AML-193 (cell line): ENCODE data around the gene RHOV.
A peak's percentile ranks its signal among the peaks of the same experiment; 100 is the strongest.

ENCODE experiments used
- DNase-seq, 2 experiments: peaks; one replicate each; lab custom pipeline; 2025; lab: John Stamatoyannopoulos, UW

The RHOV gene, protein sequence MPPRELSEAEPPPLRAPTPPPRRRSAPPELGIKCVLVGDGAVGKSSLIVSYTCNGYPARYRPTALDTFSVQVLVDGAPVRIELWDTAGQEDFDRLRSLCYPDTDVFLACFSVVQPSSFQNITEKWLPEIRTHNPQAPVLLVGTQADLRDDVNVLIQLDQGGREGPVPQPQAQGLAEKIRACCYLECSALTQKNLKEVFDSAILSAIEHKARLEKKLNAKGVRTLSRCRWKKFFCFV

DNA sequence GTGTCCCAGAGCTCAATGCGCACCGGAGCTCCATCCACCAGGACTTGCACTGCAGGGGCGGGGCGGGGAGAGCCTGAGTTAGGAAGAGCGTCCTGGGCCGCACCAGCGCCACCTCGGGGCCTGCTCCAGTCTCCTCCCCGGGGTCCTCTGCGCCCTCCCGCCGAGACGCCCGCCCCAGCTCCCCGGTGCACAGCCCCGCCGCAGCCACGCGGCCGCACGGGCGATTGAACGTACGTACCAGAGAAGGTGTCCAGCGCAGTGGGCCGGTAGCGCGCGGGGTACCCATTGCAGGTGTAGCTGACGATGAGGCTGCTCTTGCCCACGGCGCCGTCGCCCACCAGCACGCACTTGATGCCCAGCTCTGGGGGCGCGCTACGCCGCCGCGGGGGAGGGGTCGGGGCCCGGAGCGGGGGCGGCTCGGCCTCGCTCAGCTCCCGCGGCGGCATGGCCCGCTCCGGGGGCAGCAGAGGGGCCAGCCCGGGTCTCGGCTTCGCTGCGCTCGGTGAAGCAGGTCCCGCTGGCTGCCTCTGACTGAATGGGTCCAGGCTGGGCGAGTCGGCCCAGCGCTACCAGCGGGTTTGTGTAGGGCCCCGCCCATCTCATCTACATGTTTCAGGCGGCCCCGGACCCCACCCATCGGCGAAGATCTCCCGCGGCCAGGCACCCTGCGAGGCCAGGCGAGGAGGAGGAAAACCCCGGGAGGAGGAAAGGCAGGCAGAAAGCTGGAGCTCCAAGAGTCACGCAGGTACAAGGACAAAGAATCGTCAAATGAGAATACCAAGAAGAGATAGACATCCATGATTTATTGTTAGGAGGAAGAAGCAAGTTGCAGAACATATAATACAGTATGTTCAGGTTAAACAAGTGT, at the start of gene RHOV:
Gene RHOV, minus strand, starts transcription at position 541 of the 868 bp plus-strand sequence. Its CDS starts 95 bp downstream, at position 446.
- DNase-seq = peak; percentile 14 to 18

DNA sequence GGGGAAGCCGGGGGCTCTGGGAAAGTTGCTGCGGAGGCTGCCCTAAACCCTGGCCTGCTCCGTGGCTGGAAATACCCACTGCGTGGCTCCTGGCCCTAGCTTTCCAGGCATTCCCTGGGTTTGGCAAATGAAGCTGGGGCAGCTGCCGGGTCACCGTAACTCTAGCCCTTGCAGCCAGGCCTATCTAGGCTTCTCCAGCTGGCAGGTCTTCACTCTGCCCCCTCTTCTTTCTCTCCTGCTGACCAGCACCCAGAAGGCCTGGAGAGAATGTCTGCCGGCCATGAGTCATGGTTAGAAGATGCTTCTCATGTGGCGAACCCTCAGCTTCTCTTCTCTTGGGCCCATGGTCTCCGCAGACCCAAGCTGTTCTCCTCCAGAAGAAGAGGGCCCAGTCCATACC, 49.5 kb upstream of the RHOV start:
- no peak for DNase-seq

DNA sequence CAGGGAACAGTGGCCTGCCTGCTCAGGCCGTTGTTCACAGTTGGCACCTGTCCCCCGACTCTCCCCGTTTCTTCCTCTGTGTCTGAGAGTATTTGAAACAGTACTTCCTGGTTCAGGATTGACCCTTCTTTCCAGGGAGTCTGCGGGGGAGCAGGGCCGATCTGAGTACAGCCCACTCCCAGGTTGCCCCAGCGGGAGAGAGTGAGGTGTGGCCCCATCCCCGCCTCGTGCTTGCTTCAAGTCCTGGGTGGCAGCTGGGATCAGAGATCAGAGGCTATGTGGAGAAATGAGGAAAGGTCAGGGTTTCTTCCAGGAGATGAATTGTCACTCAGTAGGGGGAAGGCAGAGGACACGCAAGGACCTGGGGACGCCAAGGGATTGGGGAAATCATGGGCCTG, 48.6 kb upstream of the RHOV start:
- no peak for DNase-seq

DNA sequence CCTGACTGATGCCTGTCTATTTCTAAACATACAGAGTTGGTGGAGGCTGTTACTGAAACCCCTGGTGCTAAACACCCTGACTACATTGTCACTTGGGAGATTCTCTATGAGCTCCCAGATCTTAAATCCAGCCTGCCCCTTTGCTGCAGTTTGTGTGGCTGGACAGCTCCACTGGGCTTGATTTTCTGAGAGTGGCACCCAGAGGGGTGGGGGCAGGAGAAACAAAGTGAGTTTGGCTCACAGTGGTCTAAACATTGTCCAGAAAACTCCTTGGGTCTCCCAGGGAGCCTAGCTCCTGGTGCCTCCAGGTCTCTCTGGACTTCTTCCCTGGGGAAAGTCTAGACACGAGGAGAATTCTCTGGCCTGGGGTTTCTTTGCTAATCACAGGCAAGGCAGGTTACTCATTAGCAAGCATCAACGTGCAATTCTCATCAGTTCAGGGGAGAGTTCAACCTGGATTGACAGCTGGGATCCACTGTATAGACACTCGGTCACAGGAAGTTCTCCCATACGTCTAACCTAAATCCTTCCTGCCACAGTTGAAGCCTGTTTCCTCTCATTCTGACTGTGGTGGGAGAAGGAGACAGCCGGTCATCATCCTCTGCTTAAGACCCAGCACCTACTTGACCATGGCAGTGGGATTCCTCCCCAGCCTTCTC, 48.0 kb upstream of the RHOV start:
- no peak for DNase-seq

DNA sequence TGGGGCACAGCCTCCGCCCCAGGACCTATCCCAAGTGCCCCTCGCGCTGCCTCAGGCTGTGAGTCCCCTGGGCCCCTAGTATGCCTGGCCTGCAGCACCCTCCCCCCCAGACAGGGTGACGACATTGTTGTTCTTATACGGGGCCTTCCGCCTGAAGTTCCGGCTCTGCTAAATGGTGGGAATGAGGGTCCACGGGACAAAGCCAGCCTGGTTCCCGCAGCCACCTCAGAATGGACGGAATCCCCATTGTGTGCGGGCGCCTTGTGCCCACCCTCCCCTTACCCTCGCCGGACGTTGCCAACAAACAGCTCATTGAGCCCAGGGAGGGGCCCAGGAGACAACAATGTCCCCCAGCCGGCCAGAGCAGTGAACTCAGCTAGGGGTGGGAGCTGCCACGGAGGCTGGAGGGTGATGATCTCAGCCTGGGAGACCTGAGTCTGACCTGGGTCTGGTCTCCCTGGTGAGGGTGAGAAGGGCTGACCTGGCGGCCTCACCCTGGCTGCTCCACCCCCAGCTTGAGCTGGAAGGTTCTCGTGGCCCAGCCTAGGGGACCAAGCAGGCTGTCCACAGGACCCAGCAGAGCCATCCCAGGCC, 44.9 kb upstream of the RHOV start:
- no peak for DNase-seq

DNA sequence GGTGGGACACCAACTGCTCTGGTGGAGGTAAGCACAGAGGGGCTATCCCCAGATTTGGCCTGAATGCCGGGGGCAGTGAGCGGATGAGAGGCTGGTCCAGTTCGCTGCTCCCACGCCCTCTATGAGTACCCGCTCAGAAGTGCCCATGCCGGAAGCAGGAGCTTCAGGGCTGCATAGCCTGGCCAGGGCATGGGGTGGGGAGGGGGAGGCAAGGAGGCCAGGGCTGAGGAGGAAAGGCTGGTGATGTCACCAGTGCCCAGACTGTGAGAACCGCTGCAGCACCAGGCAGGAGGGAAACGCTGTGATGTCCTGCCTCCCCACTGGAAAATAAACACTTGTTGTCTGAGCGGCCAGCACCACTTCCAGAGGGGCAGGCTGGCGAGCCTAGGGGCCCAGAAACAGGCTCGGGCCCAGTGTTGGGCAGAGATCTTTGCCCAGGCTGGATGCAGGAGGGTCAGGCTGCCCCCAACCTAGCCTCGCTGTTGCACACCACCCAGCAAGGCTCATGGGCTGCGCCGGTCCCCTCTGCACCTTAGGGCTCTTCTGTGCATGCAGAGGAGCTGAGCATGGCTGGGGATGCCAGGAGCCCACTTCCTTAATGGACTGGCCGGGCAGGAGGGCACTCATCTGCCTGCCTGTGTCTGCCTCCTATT, 44.2 kb upstream of the RHOV start:
- no peak for DNase-seq

DNA sequence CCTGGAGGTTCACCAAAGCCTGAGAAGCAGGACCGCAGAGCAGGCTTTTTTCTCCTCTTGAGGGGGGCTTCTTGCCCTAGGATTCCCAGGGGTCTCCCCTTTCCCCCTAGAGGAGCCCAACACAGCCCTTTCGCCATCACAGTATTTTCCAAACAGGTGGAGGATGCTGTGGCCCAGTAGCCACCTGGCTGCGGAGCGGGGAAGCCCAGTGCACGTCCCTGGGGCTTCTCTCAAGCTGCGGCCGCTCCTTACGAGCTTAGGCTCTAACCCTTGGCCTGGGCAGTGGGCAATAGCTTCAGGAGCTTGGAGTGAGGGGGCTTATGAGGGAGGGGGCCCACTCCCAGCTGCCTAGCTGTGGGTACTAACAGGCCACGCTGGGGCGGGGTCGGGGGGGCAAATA, 43.6 kb upstream of the RHOV start:
- DNase-seq = no peak

DNA sequence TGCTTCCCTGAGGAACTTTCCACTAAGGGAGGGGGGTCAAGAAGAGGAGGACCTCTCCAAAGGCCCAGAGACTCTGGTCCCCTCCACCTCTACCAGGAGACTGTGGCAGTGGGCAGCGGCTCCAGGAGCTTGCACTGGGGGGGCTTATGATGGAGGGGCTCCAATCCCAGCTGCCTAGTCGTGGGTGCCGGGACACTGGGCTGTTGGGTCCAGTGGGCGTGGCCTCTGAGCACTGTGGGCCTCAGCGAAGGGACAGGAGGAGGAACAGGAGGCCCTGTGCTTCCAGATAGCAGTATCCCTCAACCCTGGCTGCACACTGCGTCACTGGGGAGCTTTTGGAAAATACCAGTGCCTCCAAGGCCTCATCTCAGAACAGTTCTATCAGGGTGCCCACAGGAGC, 41.6 kb upstream of the RHOV start:
- no peak for DNase-seq

DNA sequence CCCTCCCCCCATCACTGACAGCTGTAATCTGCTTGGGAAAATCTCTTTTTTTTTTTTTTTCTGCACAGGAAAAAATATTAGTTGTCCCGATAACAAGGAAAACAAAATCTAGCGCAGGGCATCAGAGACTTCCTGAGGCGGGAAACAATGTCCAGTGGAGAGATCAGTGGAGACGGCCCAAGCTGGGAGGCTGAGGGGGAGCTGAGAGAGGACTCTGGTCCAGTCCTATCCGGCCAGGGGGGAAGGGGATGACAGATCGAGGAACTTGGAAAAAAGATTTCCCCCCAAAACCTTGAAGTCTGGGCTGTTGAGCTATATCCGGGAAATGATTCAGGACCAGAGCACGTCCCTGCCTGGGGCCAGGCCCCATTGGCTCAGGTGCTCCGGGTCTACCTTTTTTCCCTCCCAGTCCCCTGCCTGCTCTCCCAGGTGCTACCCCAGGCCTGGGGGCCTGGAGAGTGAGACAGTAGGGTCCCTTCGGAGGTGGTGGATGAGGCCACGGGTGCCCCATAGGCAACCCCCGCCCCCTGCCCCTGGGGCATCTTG, 41.2 kb upstream of the RHOV start:
- no peak for DNase-seq

DNA sequence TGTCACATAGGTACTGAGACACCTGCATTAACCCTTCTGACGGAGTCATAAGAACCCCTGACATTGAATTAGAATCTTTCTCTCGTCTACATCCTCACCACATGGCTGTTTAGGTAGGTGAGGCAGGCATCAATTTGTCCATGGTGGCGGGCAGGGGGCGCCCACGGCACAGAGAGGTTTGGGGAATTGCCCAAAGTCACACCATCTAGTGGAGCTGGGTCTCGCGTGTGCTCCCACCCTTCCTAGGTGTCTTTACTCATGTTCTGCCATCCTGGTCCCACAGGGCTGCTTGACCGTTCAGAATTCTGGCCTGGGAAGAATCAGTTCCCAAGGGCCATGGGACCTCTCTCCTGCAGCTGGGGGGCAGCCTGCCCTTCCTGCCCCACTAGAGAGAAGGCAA, 40.5 kb upstream of the RHOV start:
- no peak for DNase-seq

DNA sequence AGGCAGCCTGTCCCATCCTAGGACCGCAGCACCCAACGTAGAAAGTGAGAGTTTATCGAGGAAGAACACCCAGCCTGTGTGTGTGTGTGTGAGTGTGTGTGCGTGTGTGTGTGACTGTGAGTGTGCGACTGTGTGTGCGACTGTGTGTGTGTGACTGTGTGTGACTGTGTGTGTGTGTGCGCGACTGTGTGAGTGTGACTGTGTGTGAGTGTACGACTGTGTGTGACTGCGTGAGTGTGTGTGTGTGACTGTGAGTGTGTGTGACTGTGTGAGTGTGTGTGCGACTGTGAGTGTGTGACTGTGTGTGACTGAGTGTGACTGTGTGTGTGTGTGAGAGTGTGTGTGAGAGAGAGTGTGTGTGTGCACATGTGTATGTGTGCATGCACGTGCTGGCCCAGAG, 40.0 kb upstream of the RHOV start:
- no peak for DNase-seq

DNA sequence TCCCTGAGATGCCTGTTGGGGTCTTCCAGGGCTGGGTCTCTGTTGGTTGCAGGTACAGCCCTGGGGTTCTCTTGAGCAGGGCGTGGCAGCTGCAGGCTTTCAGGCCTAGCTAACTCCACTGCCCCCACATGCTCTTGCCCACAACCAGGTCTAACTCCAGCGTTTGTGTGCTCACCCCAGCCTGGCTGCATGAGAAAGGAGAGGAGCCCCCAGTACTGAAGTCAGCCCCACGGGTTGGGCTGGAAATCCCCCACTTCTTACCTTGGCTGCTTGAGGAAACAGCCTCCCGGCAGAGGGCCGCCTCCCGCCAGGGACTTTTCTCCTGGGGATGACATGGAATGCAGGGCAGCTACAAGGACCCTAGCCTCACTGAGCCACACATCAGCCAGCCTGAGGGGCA, 38.4 kb upstream of the RHOV start:
- DNase-seq = no peak

DNA sequence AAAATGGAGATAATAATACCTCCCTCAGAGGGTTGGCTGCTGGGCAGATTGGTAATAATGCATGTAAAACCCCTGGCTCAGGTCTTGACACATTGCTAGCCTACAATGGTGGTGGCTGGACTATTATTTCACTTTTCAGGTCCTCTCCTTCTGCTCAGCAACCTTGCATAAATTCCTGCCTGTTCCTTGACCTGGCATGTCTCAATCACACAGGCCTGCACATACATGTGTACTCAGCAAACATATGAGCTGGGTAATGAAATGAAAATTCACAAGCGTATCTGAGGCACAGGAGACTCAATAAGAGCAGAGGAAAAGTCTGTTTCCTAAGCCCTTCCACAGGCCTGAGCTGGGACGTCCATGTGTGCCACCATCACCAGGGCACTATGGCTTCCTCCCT, 37.7 kb upstream of the RHOV start:
- no peak for DNase-seq

DNA sequence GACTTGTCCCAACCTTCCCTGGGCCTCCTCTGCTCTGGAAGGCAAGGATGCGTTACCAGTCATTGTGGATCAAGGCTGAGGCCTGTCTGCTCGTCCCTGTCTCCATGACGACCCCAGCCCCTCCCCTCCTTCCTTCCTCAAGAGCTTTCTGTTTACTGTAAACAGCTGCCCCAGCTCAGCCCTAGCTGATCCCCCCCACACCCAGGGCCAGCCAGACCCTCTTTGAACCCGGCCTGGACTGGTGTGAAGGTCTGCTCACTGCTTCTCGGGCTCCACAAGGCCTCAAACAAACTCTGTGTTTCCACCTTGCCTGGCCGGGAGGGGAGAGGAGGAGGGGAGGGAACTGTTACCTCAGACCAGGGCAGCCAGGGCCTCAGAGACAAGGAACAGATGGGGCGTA, 37.1 kb upstream of the RHOV start:
- no peak for DNase-seq

DNA sequence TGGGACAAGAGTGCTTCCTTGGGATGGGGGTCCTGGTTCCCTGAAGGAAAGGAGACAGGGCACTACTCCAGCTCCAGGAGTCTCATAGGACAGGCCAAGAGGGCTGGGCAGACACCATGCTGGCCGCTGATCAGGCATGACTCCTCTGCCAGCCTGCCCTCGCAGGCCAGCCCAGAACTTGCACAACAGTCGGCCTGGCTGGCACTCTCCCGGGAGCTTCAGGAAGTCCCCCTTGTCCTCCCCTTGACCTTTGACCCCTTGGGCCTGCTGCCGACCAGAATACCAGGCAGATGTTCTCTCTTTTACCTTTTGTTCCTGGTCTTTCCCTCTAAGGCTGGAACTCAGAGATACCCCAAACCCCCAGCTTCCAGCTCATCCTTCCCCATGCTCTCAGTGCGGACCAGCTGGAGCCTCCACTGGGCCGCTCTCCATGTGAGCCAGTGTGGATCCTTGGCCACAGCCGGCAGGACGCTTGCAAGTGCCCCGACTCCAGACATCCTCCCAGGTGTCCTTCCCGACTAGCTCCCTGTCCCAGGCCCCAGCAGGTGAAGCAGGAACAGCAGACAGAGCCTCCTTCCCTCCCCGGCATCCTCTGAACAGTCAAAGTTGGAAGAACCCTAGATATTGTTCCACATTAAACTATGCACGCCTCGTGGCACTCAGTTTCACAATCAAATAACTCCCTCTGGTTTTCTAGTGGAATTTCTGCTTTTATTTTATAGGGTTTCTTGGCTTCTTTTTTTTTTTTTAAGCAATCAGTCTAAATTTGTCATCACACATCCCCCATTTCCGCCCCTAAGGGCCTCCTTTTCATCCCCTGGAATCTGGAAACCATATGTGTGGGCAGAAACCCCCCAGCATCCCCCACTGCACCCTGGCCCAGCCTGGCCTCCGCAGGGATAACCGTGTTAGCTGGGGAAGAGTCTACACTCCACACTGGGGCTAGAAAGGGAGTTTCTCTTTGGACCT, 35.9 kb upstream of the RHOV start:
- DNase-seq = peak; percentile 31 to 40

DNA sequence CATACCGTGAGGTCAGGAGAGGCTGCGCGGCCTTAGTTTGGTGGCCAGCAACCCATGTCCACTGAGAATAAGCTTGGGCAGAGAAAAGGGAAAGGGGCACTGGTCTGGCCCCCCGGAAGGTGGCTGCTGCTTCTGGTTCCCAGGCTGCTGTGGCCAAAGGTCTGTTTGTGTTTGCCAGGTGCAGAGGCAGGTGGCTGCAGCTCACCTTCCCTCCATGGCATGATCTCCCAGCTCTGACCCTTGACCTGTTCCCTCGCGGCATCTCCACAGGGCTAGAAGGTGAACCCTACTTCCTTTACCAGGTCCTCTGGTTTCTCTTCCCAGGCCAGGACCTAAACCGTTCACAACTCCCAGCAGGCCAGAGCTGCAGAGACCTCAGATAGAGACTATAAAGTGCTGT, 34.1 kb upstream of the RHOV start:
- DNase-seq = no peak

DNA sequence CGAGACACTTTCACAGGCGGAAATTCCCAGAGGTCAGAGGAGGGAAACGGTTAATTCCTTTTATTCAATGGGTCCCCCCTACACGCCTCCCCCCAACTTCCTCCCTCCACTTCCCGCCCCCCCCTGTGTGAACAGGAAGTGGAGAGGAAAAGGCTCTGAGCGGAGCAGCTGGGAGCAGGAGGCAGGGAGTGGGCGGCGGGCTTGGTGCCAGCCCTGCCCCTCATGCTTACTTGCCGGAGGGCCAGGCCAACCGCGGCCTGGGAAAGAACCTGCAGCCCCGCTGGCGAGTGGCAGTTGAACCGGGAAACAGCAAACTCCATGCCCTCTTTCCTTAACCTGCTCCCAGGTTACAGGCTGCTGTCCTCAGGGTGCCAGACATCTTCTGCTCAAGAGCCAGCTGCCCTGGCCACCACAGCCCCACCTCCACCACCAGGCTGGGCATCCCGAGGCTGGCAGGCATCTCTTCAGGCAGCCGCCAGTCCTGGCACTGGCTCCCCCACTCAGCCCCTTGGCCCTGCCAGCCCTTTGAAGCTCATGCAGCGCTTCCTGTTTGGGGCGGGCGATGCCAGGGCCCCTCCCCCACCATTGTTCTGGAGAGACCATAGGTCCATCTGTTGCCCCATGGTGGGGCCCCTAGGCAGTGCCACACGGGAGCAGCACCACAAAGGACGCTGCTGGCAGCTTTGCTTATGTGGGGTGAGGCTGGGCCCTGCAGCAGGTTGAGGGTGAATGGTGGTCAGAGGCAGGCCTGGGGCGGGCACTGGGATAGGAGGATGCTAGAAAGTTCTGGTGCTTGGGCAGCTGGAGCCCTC, 33.2 kb upstream of the RHOV start:
- DNase-seq = no peak

DNA sequence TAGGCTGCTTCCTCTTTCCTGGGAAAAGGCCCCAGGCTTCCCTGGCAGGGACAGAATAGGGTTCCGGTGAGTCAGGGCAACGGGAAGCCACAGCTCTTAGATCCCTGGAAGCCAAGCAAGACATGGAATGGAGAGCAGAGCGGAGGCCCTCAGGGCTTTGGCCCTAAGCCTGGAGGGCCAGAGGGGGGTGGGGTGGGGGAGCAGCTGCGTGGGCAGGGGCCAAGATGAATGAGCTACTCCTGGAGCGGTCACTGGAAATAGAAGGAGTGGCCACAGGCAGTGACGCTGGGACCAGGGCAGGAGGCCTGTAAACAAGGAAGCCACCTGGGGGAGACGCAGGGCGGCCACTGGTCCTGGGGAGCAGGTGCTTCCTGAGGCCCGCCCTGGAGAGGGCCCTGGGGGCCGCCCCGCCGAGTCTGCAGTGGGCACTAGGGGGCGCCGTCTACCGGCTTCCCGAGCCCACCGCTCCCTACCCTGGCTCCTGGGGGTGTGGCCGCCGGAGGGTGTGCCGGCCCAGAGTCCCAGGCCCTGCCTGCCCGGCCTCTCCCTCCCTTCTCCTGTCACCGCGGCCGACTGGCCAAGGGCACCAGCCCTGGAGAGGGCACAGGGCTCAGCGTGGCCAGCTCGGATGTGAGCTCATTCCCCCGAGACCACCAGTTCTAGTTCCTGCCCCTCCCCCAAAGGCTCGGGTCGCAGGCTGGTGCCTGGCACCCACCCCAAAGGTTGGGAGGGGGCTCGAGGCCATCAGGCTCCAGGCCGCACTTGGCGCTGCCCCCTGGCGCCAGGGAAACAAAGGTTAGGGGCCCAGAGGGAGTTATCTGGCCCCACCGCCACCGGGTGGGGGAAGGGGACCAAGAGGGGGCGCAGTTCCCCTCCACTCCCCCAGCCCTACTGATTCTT, 32.3 kb upstream of the RHOV start:
- peak; percentile 21 to 44 for DNase-seq
